Neural cell (in vitro differentiated cells): ENCODE results near the gene TRPM1. TPM values are rescaled to one million over a fixed set of nuclear protein-coding genes. Genes with fewer than 3 reads are reported as not detected.
"Not testable (repeated sequence)": the region's sequence is repeated elsewhere in the genome, so short reads cannot be mapped to it uniquely, and the experiment has no call there.

Experiments used
- H2AFZ ChIP-seq: fragments of 200-600, 300-800 bp; sonication (generic), shearing (Covaris generic); 2 replicates; pipeline ENCODE4 v1.6.0; 2014; ENCODE audit warnings: low read depth, mild to moderate bottlenecking, antibody characterized with exemption, low read length, moderate library complexity
- H3F3A ChIP-seq: fragments of 200-600 bp; shearing (Covaris generic); 2 replicates; pipeline ENCODE4 v1.6.1; 2016; ENCODE audit warnings: mild to moderate bottlenecking, moderate library complexity, mixed read lengths, antibody characterized with exemption, low read length; ENCODE audit not compliant: insufficient read depth, poor library complexity, severe bottlenecking
- H3K27ac ChIP-seq: fragments of 200-600, 300-800 bp; sonication (generic), shearing (Covaris generic); 2 replicates; pipeline ENCODE4 v1.5.1; 2014; ENCODE audit warnings: mild to moderate bottlenecking, low read length, moderate library complexity
- H3K27me3 ChIP-seq: fragments of 300-800, 200-600 bp; sonication (generic), shearing (Covaris generic); 2 replicates; pipeline ENCODE4 v1.6.0; 2014; ENCODE audit warnings: mild to moderate bottlenecking, low read depth, low read length, moderate library complexity; ENCODE audit not compliant: insufficient read depth
- H3K36me3 ChIP-seq: fragments of 300-800, 200-600 bp; sonication (generic), shearing (Covaris generic); 2 replicates; pipeline ENCODE4 v1.5.1; 2014; ENCODE audit warnings: mild to moderate bottlenecking, antibody characterized with exemption, low read length, moderate library complexity; ENCODE audit not compliant: insufficient read depth
- H3K4me2 ChIP-seq: fragments of 300-800, 200-600 bp; sonication (generic), shearing (Covaris generic); 2 replicates; pipeline ENCODE4 v1.6.0; 2014; ENCODE audit warnings: mild to moderate bottlenecking, low read length
- H3K4me3 ChIP-seq: fragments of 300-800, 200-600 bp; sonication (generic), shearing (Covaris generic); 2 replicates; pipeline ENCODE4 v1.5.1; 2014; ENCODE audit warnings: mild to moderate bottlenecking, low read length, moderate library complexity
- H3K79me2 ChIP-seq: fragments of 200-600 bp; shearing (Covaris generic); replicated peaks from 2 replicates; pipeline ENCODE4 v1.6.0; 2014; ENCODE audit warnings: mild to moderate bottlenecking, low read length, moderate library complexity; ENCODE audit not compliant: insufficient read depth
- H3K9ac ChIP-seq: fragments of 300-800, 200-600 bp; sonication (generic), shearing (Covaris generic); 2 replicates; pipeline ENCODE4 v1.6.1; 2016; ENCODE audit warnings: mild to moderate bottlenecking, low read length, mixed read lengths
- H3K9me2 ChIP-seq: fragments of 200-600 bp; shearing (Covaris generic); 2 replicates; pipeline ENCODE4 v1.6.1; 2016; ENCODE audit warnings: mild to moderate bottlenecking, low read length, mixed read lengths; ENCODE audit not compliant: insufficient read depth
- H3K9me3 ChIP-seq: fragments of 200-600, 300-800 bp; sonication (generic), shearing (Covaris generic); 2 replicates; pipeline ENCODE4 v1.6.1; 2016; ENCODE audit warnings: mild to moderate bottlenecking, mixed run types, low read length, moderate library complexity, mixed read lengths
- H4K20me1 ChIP-seq: fragments of 200-600 bp; shearing (Covaris generic); 2 replicates; pipeline ENCODE4 v1.6.1; 2016; ENCODE audit warnings: mild to moderate bottlenecking, mixed run types; ENCODE audit not compliant: insufficient read depth
- EP300 ChIP-seq: fragments of 450-650 bp; conservative IDR thresholded peaks from 2 replicates; pipeline ENCODE4 v1.6.1; 2014; ENCODE audit warnings: antibody characterized with exemption, mild to moderate bottlenecking, moderate library complexity; ENCODE audit not compliant: poor library complexity, severe bottlenecking
- EZH2 ChIP-seq: fragments of 200-600, 300-800 bp; shearing (Covaris generic), sonication (generic); IDR thresholded peaks from 2 replicates; pipeline ENCODE4 v1.6.1; 2014; ENCODE audit warnings: antibody characterized with exemption, low read length, borderline replicate concordance, mild to moderate bottlenecking; ENCODE audit not compliant: insufficient read depth, poor library complexity, severe bottlenecking
- MXI1 ChIP-seq: fragments of 450-650 bp; conservative IDR thresholded peaks from 2 replicates; pipeline ENCODE4 v1.6.1; 2014; ENCODE audit warnings: antibody characterized with exemption, mild to moderate bottlenecking; ENCODE audit not compliant: poor library complexity, severe bottlenecking
- POLR2AphosphoS5 ChIP-seq: IDR thresholded peaks from 2 replicates; pipeline ENCODE4 v1.6.1; 2012
- RAD21 ChIP-seq: fragments of 450-650 bp; conservative IDR thresholded peaks from 2 replicates; pipeline ENCODE4 v1.6.1; 2014; ENCODE audit warnings: antibody characterized with exemption, mild to moderate bottlenecking, moderate library complexity
- SMC3 ChIP-seq: fragments of 450-650 bp; conservative IDR thresholded peaks from 2 replicates; pipeline ENCODE4 v1.6.1; 2014; ENCODE audit warnings: antibody characterized with exemption, mild to moderate bottlenecking, moderate library complexity; ENCODE audit not compliant: poor library complexity
- TAF1 ChIP-seq: IDR thresholded peaks from 2 replicates; pipeline ENCODE4 v1.6.1; 2012; ENCODE audit warnings: low read depth
- polyA plus RNA-seq: library from polyadenylated mRNA; depleted of rRNA; stranded (reverse); fragments of >200 nt; gene quantifications from 2 replicates; pipeline ENCODE4 v1.2.3, GENCODE V29; 2014
- TF ChIP-seq, protein P1 (sequence below): fragments of 450-650 bp; IDR thresholded peaks from 2 replicates; pipeline ENCODE4 v1.5.1; 2014; ENCODE audit warnings: antibody characterized with exemption, mild to moderate bottlenecking, moderate library complexity; ENCODE audit not compliant: poor library complexity, severe bottlenecking
- TF ChIP-seq, protein P2 (sequence below): IDR thresholded peaks from 2 replicates; pipeline ENCODE4 v1.6.1; 2012; ENCODE audit warnings: borderline replicate concordance

Gene TRPM1
- polyA plus RNA-seq, 1 donor from 2014 or later = not detected

DNA sequence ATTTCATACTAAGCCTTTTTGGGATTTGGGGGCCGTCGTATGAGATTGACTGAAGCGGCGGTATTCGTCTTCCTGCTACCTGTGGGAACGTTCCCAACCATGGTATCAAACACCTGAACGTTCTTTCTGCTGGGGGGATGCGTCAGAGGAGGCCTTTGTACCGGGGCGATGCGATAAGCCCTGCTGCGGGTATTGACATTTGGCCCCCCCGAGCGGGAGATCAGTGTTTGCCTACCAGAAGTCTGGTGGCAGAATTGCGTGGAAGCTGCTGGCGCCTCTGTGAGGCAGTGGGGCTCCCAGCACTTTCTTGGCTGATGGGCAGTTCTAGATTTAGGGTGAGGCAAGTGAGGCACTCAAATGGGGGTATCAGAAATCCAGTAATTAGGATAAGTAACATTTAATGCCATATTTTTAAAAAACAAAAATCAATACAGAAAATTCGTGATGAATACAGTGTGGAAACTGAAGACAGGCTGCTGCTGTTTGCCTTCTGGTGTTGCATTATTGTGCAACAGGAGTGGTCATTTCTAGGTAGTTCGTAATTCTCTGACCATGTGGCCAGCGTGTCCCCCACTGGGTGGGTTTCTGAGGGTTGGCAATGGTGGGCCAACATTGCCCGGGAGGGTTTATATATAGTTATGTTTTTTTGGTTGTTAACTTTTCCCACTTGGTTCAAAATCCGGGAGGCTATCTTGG lies 12.7 kb downstream of the TRPM1 start:
- no peaks in the 10 kb centered on the region for H4K20me1 ChIP-seq
- no peaks in the 10 kb centered on the region for H3K79me2 ChIP-seq
- TF ChIP-seq EZH2 (no peak), MXI1 (no peak), RAD21 (no peak), TAF1 (no peak), POLR2AphosphoS5 (no peak), SMC3 (no peak)
- TF ChIP-seq, protein P1, sequence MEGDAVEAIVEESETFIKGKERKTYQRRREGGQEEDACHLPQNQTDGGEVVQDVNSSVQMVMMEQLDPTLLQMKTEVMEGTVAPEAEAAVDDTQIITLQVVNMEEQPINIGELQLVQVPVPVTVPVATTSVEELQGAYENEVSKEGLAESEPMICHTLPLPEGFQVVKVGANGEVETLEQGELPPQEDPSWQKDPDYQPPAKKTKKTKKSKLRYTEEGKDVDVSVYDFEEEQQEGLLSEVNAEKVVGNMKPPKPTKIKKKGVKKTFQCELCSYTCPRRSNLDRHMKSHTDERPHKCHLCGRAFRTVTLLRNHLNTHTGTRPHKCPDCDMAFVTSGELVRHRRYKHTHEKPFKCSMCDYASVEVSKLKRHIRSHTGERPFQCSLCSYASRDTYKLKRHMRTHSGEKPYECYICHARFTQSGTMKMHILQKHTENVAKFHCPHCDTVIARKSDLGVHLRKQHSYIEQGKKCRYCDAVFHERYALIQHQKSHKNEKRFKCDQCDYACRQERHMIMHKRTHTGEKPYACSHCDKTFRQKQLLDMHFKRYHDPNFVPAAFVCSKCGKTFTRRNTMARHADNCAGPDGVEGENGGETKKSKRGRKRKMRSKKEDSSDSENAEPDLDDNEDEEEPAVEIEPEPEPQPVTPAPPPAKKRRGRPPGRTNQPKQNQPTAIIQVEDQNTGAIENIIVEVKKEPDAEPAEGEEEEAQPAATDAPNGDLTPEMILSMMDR = no peak
- TF ChIP-seq, protein P2, sequence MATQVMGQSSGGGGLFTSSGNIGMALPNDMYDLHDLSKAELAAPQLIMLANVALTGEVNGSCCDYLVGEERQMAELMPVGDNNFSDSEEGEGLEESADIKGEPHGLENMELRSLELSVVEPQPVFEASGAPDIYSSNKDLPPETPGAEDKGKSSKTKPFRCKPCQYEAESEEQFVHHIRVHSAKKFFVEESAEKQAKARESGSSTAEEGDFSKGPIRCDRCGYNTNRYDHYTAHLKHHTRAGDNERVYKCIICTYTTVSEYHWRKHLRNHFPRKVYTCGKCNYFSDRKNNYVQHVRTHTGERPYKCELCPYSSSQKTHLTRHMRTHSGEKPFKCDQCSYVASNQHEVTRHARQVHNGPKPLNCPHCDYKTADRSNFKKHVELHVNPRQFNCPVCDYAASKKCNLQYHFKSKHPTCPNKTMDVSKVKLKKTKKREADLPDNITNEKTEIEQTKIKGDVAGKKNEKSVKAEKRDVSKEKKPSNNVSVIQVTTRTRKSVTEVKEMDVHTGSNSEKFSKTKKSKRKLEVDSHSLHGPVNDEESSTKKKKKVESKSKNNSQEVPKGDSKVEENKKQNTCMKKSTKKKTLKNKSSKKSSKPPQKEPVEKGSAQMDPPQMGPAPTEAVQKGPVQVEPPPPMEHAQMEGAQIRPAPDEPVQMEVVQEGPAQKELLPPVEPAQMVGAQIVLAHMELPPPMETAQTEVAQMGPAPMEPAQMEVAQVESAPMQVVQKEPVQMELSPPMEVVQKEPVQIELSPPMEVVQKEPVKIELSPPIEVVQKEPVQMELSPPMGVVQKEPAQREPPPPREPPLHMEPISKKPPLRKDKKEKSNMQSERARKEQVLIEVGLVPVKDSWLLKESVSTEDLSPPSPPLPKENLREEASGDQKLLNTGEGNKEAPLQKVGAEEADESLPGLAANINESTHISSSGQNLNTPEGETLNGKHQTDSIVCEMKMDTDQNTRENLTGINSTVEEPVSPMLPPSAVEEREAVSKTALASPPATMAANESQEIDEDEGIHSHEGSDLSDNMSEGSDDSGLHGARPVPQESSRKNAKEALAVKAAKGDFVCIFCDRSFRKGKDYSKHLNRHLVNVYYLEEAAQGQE = no peak
- no peak overlapping the region for H3K4me2 ChIP-seq
- H3K36me3 ChIP-seq = no peaks in the 10 kb centered on the region
- no peak overlapping the region for H3K9ac ChIP-seq
- no peaks in the 10 kb centered on the region for H3K9me2 ChIP-seq
- no peak overlapping the region for H2AFZ ChIP-seq
- H3F3A ChIP-seq = no peaks in the 10 kb centered on the region
- H3K27ac ChIP-seq = no peak overlapping the region
- no peaks in the 10 kb centered on the region for H3K27me3 ChIP-seq
- H3K9me3 ChIP-seq = no peaks in the 10 kb centered on the region
- H3K4me3 ChIP-seq = no peak overlapping the region

DNA sequence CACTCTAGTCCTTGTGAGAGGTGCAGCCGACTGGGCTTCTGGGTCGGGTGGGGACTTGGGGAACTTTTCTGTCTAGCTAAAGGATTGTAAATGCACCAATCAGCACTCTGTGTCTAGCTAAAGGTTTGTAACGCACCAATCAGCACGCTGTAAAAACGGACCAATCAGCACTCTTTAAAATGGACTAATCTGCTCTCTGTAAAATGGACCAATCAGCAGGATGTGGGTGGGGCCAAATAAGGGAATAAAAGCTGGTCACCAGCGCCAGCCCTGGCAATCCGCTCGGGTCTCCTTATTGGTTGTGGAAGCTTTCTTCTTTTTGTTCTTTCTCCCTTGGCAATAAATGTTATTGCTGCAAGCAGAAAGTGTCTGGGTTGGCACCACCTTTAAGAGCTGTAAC lies 13.5 kb downstream of the TRPM1 start:
- not testable (repeated sequence) for H3K4me3 ChIP-seq, H3K4me2 ChIP-seq, H3K27ac ChIP-seq, H3K9ac ChIP-seq, H2AFZ ChIP-seq, H3K36me3 ChIP-seq, H3K79me2 ChIP-seq, H3K27me3 ChIP-seq, H3F3A ChIP-seq, H3K9me2 ChIP-seq, H4K20me1 ChIP-seq, H3K9me3 ChIP-seq

DNA sequence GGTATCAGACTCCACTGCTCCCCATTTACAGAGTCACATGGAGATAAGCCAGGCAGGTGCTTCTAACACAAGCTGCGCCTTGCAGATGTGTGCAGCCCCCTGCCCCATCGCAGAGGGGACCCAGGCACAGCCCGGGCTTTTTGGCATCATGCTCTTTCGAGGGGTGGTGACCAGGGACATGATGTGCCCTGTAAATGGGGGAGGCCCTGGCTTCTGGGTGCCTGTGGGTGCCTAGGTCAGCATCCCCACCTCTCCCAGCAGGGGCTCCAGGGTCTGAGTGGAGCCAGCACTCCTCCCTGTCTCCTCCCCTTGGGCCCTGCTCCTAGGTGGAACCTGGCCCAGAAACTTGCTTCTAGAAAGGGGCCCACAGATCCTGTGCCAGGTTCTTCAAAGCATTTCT lies 15.2 kb downstream of the TRPM1 start:
- Histone ChIP-seq H3K9me2 (no peaks in the 10 kb centered on the region), H3K9ac (no peak overlapping the region), H3K27ac (no peak overlapping the region), H3K27me3 (no peaks in the 10 kb centered on the region), H3K36me3 (no peaks in the 10 kb centered on the region), H3F3A (no peaks in the 10 kb centered on the region), H3K9me3 (no peaks in the 10 kb centered on the region), H3K79me2 (no peaks in the 10 kb centered on the region), H3K4me2 (no peak overlapping the region), H2AFZ (no peak overlapping the region), H4K20me1 (no peaks in the 10 kb centered on the region), H3K4me3 (no peak overlapping the region)
- TF ChIP-seq POLR2AphosphoS5 (no peak), EP300 (no peak), TAF1 (no peak), RAD21 (no peak), SMC3 (no peak), MXI1 (no peak), EZH2 (no peak)
- TF ChIP-seq, protein P2 = no peak
- TF ChIP-seq, protein P1 = no peak
